SK-N-SH treated with all-trans-retinoic acid at 6 μM for 48 hours (cell line): ENCODE measurements around the gene DPP10.

ENCODE experiments used
- ATAC-seq: fragments of 200-7000 bp; cut with Tn5 transposase; 3 replicates; pipeline ENCODE4 v1.9.1; 2020; ENCODE audit warnings: mild to moderate bottlenecking, moderate library complexity
- ARNTL ChIP-seq: fragments of 450-650 bp; formaldehyde crosslinking; IDR thresholded peaks from 2 replicates; pipeline ENCODE4 v1.5.0; 2020; ENCODE audit warnings: low read depth, mild to moderate bottlenecking, moderate library complexity, borderline replicate concordance
- BACH2 ChIP-seq: fragments of 250-450 bp; sonication (Bioruptor Pico); IDR thresholded peaks from 2 replicates; pipeline ENCODE4 v1.9.0; 2021; ENCODE audit warnings: mild to moderate bottlenecking, borderline replicate concordance
- CSDC2 ChIP-seq: fragments of 250-450 bp; sonication (Bioruptor Pico); IDR thresholded peaks from 2 replicates; pipeline ENCODE4 v1.5.0; 2020; ENCODE audit warnings: mild to moderate bottlenecking, moderate library complexity
- ESRRG ChIP-seq: fragments of 250-450 bp; sonication (Bioruptor Pico); IDR thresholded peaks from 2 replicates; pipeline ENCODE4 v1.6.1; 2021; ENCODE audit warnings: mild to moderate bottlenecking
- GLIS3 ChIP-seq: fragments of 250-450 bp; sonication (Bioruptor Pico); IDR thresholded peaks from 2 replicates; pipeline ENCODE4 v1.5.0; 2020; ENCODE audit warnings: mild to moderate bottlenecking, moderate library complexity
- ISL1 ChIP-seq: fragments of 250-450 bp; sonication (Bioruptor Pico); IDR thresholded peaks from 2 replicates; pipeline ENCODE4 v2.1.2; 2022; ENCODE audit warnings: mild to moderate bottlenecking, moderate library complexity
- OSR1 ChIP-seq: fragments of 250-450 bp; sonication (Bioruptor Pico); IDR thresholded peaks from 2 replicates; pipeline ENCODE4 v1.8.0; 2022; ENCODE audit warnings: moderate library complexity, mild to moderate bottlenecking, inconsistent platforms
- PPARA ChIP-seq: fragments of 250-450 bp; sonication (Bioruptor Pico); IDR thresholded peaks from 2 replicates; pipeline ENCODE4 v1.5.0; 2020; ENCODE audit warnings: mild to moderate bottlenecking, borderline replicate concordance
- RARB ChIP-seq: fragments of 250-450 bp; sonication (Bioruptor Pico); IDR thresholded peaks from 2 replicates; pipeline ENCODE4 v1.8.0; 2021; ENCODE audit warnings: mild to moderate bottlenecking, moderate library complexity
- TCF4 ChIP-seq: fragments of 250-450 bp; sonication (Bioruptor Pico); IDR thresholded peaks from 2 replicates; pipeline ENCODE4 v1.8.0; 2021; ENCODE audit warnings: mild to moderate bottlenecking, moderate library complexity, borderline replicate concordance
- TOX ChIP-seq: fragments of 250-450 bp; sonication (Bioruptor Pico); IDR thresholded peaks from 2 replicates; pipeline ENCODE4 v1.8.0; 2021; ENCODE audit warnings: mild to moderate bottlenecking, moderate library complexity, borderline replicate concordance
- ZC3H10 ChIP-seq: fragments of 250-450 bp; sonication (Bioruptor Pico); IDR thresholded peaks from 2 replicates; pipeline ENCODE4 v1.5.1; 2021; ENCODE audit warnings: mild to moderate bottlenecking, moderate library complexity
- ZFP3 ChIP-seq: fragments of 250-450 bp; sonication (Bioruptor Pico); IDR thresholded peaks from 2 replicates; pipeline ENCODE4 v1.5.0; 2020; ENCODE audit warnings: mild to moderate bottlenecking, moderate library complexity
- ZNF565 ChIP-seq: fragments of 450-650 bp; formaldehyde crosslinking; conservative IDR thresholded peaks from 2 replicates; pipeline ENCODE4 v1.5.0; 2020; ENCODE audit warnings: low read depth, mild to moderate bottlenecking, moderate library complexity
- ZNF70 ChIP-seq: fragments of 450-650 bp; formaldehyde crosslinking; IDR thresholded peaks from 2 replicates; pipeline ENCODE4 v1.5.0; 2020; ENCODE audit warnings: mild to moderate bottlenecking, moderate library complexity
- ZNF8 ChIP-seq: fragments of 450-650 bp; formaldehyde crosslinking; IDR thresholded peaks from 2 replicates; pipeline ENCODE4 v1.5.0; 2020; ENCODE audit warnings: mild to moderate bottlenecking, moderate library complexity
- TF ChIP-seq, protein P1 (sequence below): fragments of 250-450 bp; sonication (Bioruptor Pico); IDR thresholded peaks from 2 replicates; pipeline ENCODE4 v1.5.0; 2020; ENCODE audit warnings: mild to moderate bottlenecking, moderate library complexity
- TF ChIP-seq, protein P2 (sequence below): fragments of 250-450 bp; sonication (Bioruptor Pico); IDR thresholded peaks from 2 replicates; pipeline ENCODE4 v1.5.1; 2020; ENCODE audit warnings: low read depth, mild to moderate bottlenecking, moderate library complexity
- TF ChIP-seq, protein P3 (sequence below): fragments of 250-450 bp; sonication (Bioruptor Pico); IDR thresholded peaks from 2 replicates; pipeline ENCODE4 v1.5.1; 2021; ENCODE audit warnings: mild to moderate bottlenecking, moderate library complexity
- TF ChIP-seq, protein P4 (sequence below): fragments of 250-450 bp; sonication (Bioruptor Pico); IDR thresholded peaks from 2 replicates; pipeline ENCODE4 v1.8.0; 2020; ENCODE audit warnings: mild to moderate bottlenecking, moderate library complexity, borderline replicate concordance
- TF ChIP-seq, protein P5 (sequence below): fragments of 250-450 bp; sonication (Bioruptor Pico); IDR thresholded peaks from 2 replicates; pipeline ENCODE4 v1.8.0; 2021; ENCODE audit warnings: low read depth, mild to moderate bottlenecking, moderate library complexity, borderline replicate concordance

DPP10 gene

DNA sequence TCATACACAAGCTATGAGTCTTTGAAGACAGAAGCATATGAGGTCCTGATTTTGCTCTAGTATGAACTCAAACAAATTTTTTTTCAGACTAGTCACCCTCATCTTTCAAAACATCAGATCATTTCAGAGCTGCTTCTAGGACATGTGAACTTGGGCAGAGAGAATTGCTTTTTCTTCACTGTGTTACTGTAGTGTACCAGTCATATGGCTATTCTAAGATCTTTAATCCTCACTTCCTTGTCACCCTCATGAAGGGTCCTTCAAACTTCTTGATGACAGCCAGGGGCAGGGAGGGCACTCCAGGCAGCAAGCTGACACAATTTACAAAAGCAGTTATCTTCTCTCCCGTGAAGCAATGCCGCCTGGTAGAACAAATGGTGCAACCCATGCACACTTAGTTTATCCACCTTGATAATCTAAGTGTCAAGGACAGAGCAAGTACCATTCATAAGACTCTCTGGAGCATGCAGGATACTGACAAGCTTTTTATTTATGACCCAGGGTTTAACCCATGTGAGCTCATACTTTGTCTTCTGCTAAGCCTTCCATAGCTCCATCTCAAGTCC is 200.6 kb downstream of the DPP10 start:
- TF ChIP-seq ZC3H10 (CRISPR knock-in tag) (no peak), ARNTL (no peak), ZNF8 (CRISPR knock-in tag) (no peak), CSDC2 (CRISPR knock-in tag) (no peak), ESRRG (CRISPR knock-in tag) (no peak)
- TF ChIP-seq, protein P1, sequence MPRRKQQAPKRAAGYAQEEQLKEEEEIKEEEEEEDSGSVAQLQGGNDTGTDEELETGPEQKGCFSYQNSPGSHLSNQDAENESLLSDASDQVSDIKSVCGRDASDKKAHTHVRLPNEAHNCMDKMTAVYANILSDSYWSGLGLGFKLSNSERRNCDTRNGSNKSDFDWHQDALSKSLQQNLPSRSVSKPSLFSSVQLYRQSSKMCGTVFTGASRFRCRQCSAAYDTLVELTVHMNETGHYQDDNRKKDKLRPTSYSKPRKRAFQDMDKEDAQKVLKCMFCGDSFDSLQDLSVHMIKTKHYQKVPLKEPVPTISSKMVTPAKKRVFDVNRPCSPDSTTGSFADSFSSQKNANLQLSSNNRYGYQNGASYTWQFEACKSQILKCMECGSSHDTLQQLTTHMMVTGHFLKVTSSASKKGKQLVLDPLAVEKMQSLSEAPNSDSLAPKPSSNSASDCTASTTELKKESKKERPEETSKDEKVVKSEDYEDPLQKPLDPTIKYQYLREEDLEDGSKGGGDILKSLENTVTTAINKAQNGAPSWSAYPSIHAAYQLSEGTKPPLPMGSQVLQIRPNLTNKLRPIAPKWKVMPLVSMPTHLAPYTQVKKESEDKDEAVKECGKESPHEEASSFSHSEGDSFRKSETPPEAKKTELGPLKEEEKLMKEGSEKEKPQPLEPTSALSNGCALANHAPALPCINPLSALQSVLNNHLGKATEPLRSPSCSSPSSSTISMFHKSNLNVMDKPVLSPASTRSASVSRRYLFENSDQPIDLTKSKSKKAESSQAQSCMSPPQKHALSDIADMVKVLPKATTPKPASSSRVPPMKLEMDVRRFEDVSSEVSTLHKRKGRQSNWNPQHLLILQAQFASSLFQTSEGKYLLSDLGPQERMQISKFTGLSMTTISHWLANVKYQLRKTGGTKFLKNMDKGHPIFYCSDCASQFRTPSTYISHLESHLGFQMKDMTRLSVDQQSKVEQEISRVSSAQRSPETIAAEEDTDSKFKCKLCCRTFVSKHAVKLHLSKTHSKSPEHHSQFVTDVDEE (CRISPR knock-in tag), result no peak

DNA sequence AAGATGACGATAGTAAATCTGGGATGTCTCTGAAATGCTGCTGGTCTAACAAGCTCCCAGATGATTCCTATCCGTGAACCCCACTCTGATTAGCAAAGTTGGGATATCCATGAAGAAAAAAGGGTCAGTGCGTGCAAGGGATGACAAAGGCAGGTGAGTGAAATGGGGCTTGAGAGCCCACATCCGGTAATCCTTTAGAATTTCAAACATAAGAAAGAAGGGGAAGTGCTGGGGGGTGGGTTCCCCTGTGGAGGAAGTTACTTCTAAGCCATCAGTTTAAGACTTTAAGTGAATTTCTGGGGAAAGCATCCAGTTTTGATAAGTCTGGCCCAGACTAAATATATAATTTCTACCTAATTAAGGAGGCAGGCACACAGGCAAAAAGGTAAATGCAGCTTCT is 209.5 kb downstream of the DPP10 start:
- no peak for TF ChIP-seq OSR1 (CRISPR knock-in tag)
- no peak for TF ChIP-seq ZNF70 (CRISPR knock-in tag)
- TF ChIP-seq CSDC2 (CRISPR knock-in tag), result no peak
- TF ChIP-seq PPARA (CRISPR knock-in tag), result no peak
- no peak for TF ChIP-seq ZC3H10 (CRISPR knock-in tag)
- TF ChIP-seq GLIS3 (CRISPR knock-in tag), result no peak
- TF ChIP-seq ISL1 (CRISPR knock-in tag), result no peak
- TF ChIP-seq BACH2 (CRISPR knock-in tag), result no peak
- TF ChIP-seq ESRRG (CRISPR knock-in tag), result no peak
- TF ChIP-seq ZNF565 (CRISPR knock-in tag), result no peak
- no peak for TF ChIP-seq ARNTL
- no peak for TF ChIP-seq TCF4 (CRISPR knock-in tag)
- TF ChIP-seq, protein P2, sequence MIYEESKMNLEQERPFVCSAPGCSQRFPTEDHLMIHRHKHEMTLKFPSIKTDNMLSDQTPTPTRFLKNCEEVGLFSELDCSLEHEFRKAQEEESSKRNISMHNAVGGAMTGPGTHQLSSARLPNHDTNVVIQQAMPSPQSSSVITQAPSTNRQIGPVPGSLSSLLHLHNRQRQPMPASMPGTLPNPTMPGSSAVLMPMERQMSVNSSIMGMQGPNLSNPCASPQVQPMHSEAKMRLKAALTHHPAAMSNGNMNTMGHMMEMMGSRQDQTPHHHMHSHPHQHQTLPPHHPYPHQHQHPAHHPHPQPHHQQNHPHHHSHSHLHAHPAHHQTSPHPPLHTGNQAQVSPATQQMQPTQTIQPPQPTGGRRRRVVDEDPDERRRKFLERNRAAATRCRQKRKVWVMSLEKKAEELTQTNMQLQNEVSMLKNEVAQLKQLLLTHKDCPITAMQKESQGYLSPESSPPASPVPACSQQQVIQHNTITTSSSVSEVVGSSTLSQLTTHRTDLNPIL (CRISPR knock-in tag), result no peak
- TF ChIP-seq, protein P3, sequence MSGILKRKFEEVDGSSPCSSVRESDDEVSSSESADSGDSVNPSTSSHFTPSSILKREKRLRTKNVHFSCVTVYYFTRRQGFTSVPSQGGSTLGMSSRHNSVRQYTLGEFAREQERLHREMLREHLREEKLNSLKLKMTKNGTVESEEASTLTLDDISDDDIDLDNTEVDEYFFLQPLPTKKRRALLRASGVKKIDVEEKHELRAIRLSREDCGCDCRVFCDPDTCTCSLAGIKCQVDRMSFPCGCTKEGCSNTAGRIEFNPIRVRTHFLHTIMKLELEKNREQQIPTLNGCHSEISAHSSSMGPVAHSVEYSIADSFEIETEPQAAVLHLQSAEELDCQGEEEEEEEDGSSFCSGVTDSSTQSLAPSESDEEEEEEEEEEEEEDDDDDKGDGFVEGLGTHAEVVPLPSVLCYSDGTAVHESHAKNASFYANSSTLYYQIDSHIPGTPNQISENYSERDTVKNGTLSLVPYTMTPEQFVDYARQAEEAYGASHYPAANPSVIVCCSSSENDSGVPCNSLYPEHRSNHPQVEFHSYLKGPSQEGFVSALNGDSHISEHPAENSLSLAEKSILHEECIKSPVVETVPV (CRISPR knock-in tag), result no peak
- TF ChIP-seq, protein P4, sequence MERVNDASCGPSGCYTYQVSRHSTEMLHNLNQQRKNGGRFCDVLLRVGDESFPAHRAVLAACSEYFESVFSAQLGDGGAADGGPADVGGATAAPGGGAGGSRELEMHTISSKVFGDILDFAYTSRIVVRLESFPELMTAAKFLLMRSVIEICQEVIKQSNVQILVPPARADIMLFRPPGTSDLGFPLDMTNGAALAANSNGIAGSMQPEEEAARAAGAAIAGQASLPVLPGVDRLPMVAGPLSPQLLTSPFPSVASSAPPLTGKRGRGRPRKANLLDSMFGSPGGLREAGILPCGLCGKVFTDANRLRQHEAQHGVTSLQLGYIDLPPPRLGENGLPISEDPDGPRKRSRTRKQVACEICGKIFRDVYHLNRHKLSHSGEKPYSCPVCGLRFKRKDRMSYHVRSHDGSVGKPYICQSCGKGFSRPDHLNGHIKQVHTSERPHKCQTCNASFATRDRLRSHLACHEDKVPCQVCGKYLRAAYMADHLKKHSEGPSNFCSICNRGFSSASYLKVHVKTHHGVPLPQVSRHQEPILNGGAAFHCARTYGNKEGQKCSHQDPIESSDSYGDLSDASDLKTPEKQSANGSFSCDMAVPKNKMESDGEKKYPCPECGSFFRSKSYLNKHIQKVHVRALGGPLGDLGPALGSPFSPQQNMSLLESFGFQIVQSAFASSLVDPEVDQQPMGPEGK (CRISPR knock-in tag), result no peak
- TF ChIP-seq RARB (CRISPR knock-in tag), result no peak
- TF ChIP-seq ZFP3 (CRISPR knock-in tag), result no peak
- TF ChIP-seq, protein P5, sequence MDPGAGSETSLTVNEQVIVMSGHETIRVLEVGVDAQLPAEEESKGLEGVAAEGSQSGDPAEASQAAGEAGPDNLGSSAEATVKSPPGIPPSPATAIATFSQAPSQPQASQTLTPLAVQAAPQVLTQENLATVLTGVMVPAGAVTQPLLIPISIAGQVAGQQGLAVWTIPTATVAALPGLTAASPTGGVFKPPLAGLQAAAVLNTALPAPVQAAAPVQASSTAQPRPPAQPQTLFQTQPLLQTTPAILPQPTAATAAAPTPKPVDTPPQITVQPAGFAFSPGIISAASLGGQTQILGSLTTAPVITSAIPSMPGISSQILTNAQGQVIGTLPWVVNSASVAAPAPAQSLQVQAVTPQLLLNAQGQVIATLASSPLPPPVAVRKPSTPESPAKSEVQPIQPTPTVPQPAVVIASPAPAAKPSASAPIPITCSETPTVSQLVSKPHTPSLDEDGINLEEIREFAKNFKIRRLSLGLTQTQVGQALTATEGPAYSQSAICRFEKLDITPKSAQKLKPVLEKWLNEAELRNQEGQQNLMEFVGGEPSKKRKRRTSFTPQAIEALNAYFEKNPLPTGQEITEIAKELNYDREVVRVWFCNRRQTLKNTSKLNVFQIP (CRISPR knock-in tag), result no peak

More for the DNA sequence above, 200.6 kb downstream of the DPP10 start:
- no peak for ATAC-seq

DNA sequence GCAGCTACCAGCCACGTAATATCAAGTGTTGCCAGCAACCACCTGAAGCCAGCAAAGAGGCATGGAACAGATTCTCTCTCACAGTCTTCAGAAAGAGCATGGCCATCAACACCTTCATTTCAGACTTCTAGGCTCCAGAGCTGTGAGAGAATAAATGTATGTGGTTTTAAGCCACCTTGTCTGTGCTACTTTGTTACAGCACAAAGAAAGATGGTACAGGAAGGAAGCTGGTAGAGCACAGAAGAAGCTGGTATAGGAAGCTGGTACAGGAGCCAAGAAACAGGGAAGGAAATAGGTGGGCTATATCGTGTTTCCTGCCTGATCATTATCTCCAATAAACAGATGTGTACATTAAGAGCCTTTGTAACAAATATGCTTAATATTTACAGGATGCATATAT is 217.4 kb downstream of the DPP10 start:
- no peak for TF ChIP-seq ZNF70 (CRISPR knock-in tag)
- TF ChIP-seq GLIS3 (CRISPR knock-in tag), result no peak
- no peak for TF ChIP-seq OSR1 (CRISPR knock-in tag)
- TF ChIP-seq, protein P3 (CRISPR knock-in tag), result no peak
- no peak for TF ChIP-seq TCF4 (CRISPR knock-in tag)
- no peak for TF ChIP-seq RARB (CRISPR knock-in tag)
- no peak for TF ChIP-seq BACH2 (CRISPR knock-in tag)
- TF ChIP-seq PPARA (CRISPR knock-in tag), result no peak
- TF ChIP-seq ZNF565 (CRISPR knock-in tag), result no peak
- TF ChIP-seq TOX (CRISPR knock-in tag), result no peak
- TF ChIP-seq, protein P4 (CRISPR knock-in tag), result no peak
- TF ChIP-seq ZC3H10 (CRISPR knock-in tag), result no peak
- TF ChIP-seq, protein P5 (CRISPR knock-in tag), result no peak
- TF ChIP-seq ISL1 (CRISPR knock-in tag), result no peak
- no peak for ATAC-seq

More for the DNA sequence above, 209.5 kb downstream of the DPP10 start:
- ATAC-seq, result no peak
